ENCODE data around the gene MTREX.

MTREX gene

GRCh38 chr5:55385846-55386245, 78.1 kb downstream of the MTREX start:
- no peak for DNase-seq

- no peak for DNase-seq
Observed at GRCh38 chr5:55386356-55386755, 78.6 kb downstream of the MTREX start.

- DNase-seq: no peak
Observed at GRCh38 chr5:55387865-55388264, 80.1 kb downstream of the MTREX start.

GRCh38 chr5:55391707-55392106, 83.9 kb downstream of the MTREX start:
- DNase-seq: no peak

GRCh38 chr5:55392669-55393068, 84.9 kb downstream of the MTREX start:
- no peak for DNase-seq

GRCh38 chr5:55393501-55394175, 85.8 kb downstream of the MTREX start:
- no peak for DNase-seq

GRCh38 chr5:55402199-55402598, 94.4 kb downstream of the MTREX start:
- DNase-seq: no peak

GRCh38 chr5:55406292-55406691, 98.5 kb downstream of the MTREX start:
- DNase-seq: no peak

- DNase-seq: no peak
Observed at GRCh38 chr5:55407059-55407684, 99.4 kb downstream of the MTREX start.

GRCh38 chr5:55407984-55408383, 100.2 kb downstream of the MTREX start:
- no peak for DNase-seq

GRCh38 chr5:55409775-55410174, 102.0 kb downstream of the MTREX start:
- DNase-seq: no peak

- DNase-seq: no peak
Observed at GRCh38 chr5:55410845-55411244, 103.1 kb downstream of the MTREX start.

- DNase-seq: no peak
Observed at GRCh38 chr5:55411876-55412275, 104.1 kb downstream of the MTREX start.

GRCh38 chr5:55413644-55414043, 105.9 kb downstream of the MTREX start:
- no peak for DNase-seq

- DNase-seq: no peak
Observed at GRCh38 chr5:55415071-55415470, 107.3 kb downstream of the MTREX start.

GRCh38 chr5:55416306-55416705, 108.5 kb downstream of the MTREX start:
- no peak for DNase-seq

GRCh38 chr5:55418994-55419968, 111.5 kb downstream of the MTREX start:
- DNase-seq: no peak

- peak; percentile 16 for DNase-seq
Observed at GRCh38 chr5:55421074-55421529, 113.3 kb downstream of the MTREX start.

- no peak for DNase-seq
Observed at GRCh38 chr5:55426455-55426854, 118.7 kb downstream of the MTREX start.

GRCh38 chr5:55427157-55427556, 119.4 kb downstream of the MTREX start:
- DNase-seq: no peak

GRCh38 chr5:55429221-55429612, 121.4 kb downstream of the MTREX start:
- DNase-seq: no peak

- DNase-seq: no peak
Observed at GRCh38 chr5:55429613-55430253, 121.9 kb downstream of the MTREX start.

- DNase-seq: no peak
Observed at GRCh38 chr5:55432549-55432948, 124.8 kb downstream of the MTREX start.

All from activated CD4-positive, alpha-beta T cell treated with anti-CD3 and anti-CD28 coated beads for 48 hours (primary cell).